GM19023 (cell line): ENCODE data around the gene PTPRCAP.
"Not testable (repeated sequence)": the region's sequence is repeated elsewhere in the genome, so short reads cannot be mapped to it uniquely, and the experiment has no call there.

Experiments used
- ATAC-seq: cut with Tn5 transposase; IDR thresholded peaks from one replicate; pipeline ENCODE4 v1.9.1; 2021; ENCODE audit warnings: mild to moderate bottlenecking, moderate library complexity; ENCODE audit not compliant: unreplicated experiment

The PTPRCAP gene

GRCh38 chr11:67428052-67429001 is 9.2 kb downstream of the PTPRCAP start, which contains the start of gene RPS6KB2:
TSS of gene RPS6KB2 (plus strand) at chr11:67428494. CDS start at chr11:67428546, 52 bp downstream.
- peak; percentile 77 for ATAC-seq

GRCh38 chr11:67427364-67427859 is 10.1 kb downstream of the PTPRCAP start:
- ATAC-seq = not testable (repeated sequence)

GRCh38 chr11:67423891-67424613 is 13.4 kb downstream of the PTPRCAP start:
- ATAC-seq = no peak

- ATAC-seq = no peak
Measured at GRCh38 chr11:67423466-67423865, 14.0 kb downstream of the PTPRCAP start.

GRCh38 chr11:67422891-67423290 is 14.6 kb downstream of the PTPRCAP start:
- no peak for ATAC-seq

- no peak for ATAC-seq
Measured at GRCh38 chr11:67421430-67422031, 16.0 kb downstream of the PTPRCAP start.

- peak; percentile 83 for ATAC-seq
Measured at GRCh38 chr11:67420646-67421429, 16.6 kb downstream of the PTPRCAP start.

- ATAC-seq = no peak
Measured at GRCh38 chr11:67420147-67420645, 17.3 kb downstream of the PTPRCAP start.

- no peak for ATAC-seq
Measured at GRCh38 chr11:67419325-67420049, 18.0 kb downstream of the PTPRCAP start.

GRCh38 chr11:67418476-67419281 is 18.8 kb downstream of the PTPRCAP start:
- no peak for ATAC-seq

- ATAC-seq = no peak
Measured at GRCh38 chr11:67417425-67417824, 20.1 kb downstream of the PTPRCAP start.

- no peak for ATAC-seq
Measured at GRCh38 chr11:67416416-67417335, 20.8 kb downstream of the PTPRCAP start.

- ATAC-seq = no peak
Measured at GRCh38 chr11:67415501-67416304, 21.8 kb downstream of the PTPRCAP start, which contains the start of gene CARNS1. TSS of gene CARNS1 (plus strand) at chr11:67415678. CDS start at chr11:67416200, 522 bp downstream.

- no peak for ATAC-seq
Measured at GRCh38 chr11:67413266-67413849, 24.1 kb downstream of the PTPRCAP start.

- no peak for ATAC-seq
Measured at GRCh38 chr11:67412495-67413179, 24.8 kb downstream of the PTPRCAP start.

- no peak for ATAC-seq
Measured at GRCh38 chr11:67411785-67412152, 25.7 kb downstream of the PTPRCAP start.
